GM12892 (cell line): ENCODE measurements around the gene RTN4RL1.

Experiments used
- POLR2A ChIP-seq: IDR thresholded peaks from 2 replicates; pipeline ENCODE4 v1.6.1; 2011; ENCODE audit warnings: low read depth, low read length, control low read depth
- POLR2AphosphoS5 ChIP-seq: IDR thresholded peaks from 2 replicates; pipeline ENCODE4 v1.6.1; 2011; ENCODE audit warnings: low read depth, low read length, control low read depth

DNA sequence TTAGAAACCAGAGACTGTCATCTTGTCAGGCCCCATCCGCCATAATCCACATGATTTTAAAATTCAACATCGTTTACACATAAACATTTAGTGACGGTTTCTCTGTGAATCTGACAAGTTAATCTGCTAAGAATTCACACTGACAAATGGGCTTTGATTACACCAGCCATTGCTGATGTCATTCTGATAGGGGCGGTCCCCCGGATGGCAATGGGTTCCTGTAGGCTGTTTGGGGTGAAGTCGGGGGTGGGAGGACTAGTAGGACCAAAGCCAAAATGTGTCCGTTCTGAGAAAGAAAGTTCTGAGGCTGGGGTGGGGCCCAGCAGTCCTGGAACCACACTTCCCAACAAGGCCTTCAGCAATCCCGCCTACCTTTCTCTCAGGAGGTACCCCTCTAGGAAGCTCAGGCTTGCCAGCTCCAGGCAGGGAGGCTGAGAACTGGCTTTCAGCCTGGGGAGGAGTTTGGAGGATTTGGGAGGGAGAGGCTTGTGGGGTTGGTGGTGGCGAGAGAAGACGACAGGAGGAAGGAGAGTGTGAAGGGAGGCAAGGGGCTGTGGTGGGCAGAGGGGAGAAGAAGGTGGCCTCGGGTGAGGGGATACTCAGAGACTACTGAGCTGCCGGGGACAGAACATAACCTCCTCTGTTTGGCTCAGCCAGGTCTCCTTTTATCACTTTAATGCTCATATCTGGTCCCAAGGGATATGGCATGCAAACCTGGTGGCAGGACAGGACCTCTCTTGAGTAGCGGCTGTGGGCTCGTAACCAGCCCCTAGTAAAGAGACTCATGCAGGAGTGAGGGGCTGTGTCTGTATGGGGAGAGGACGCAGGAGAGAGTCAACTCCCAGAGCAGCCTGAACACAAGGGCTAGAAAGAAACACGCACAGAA lies 38.4 kb upstream of the RTN4RL1 start:
- TF ChIP-seq POLR2A (peak; percentile 51; the same call in 1 of the 2 replicates), POLR2AphosphoS5 (no peak)
